Measurements from ENCODE around the gene SCIN.

Gene SCIN

GRCh38 chr7:12706900-12707536 lies 136.5 kb downstream of the SCIN start:
- Histone ChIP-seq H3K4me2 (ENCODE audit: low read length) (no peak overlapping the region), H2AFZ (no peak overlapping the region), H3K27ac (no peak overlapping the region), H3K79me2 (no peaks in the 10 kb centered on the region), H3K27me3 (ENCODE audit: control insufficient read depth, insufficient read depth, low read length) (no peaks in the 10 kb centered on the region), H3K9me3 (ENCODE audit: control insufficient read depth, low read length) (no peaks in the 10 kb centered on the region), H3K9ac (no peak overlapping the region), H3K36me3 (ENCODE audit: control insufficient read depth, insufficient read depth, low read length) (no peaks in the 10 kb centered on the region), H3K4me1 (no peaks in the 10 kb centered on the region), H3K4me3 (ENCODE audit: low read depth, low read length) (no peak overlapping the region)
- no peak for TF ChIP-seq CTCF (IDR thresholded peaks at IDR 0.05)

- H3K36me3 ChIP-seq (ENCODE audit: control insufficient read depth, insufficient read depth, low read length), result no peaks in the 10 kb centered on the region
- H3K9me3 ChIP-seq (ENCODE audit: control insufficient read depth, low read length), result no peaks in the 10 kb centered on the region
- H3K4me3 ChIP-seq (ENCODE audit: low read depth, low read length), result no peak overlapping the region
- H3K79me2 ChIP-seq, result no peaks in the 10 kb centered on the region
- no peak overlapping the region for H3K27ac ChIP-seq
- no peak for TF ChIP-seq CTCF (IDR thresholded peaks at IDR 0.05)
- H3K9ac ChIP-seq, result no peak overlapping the region
- H2AFZ ChIP-seq, result no peak overlapping the region
- H3K27me3 ChIP-seq (ENCODE audit: control insufficient read depth, insufficient read depth, low read length), result no peaks in the 10 kb centered on the region
- no peaks in the 10 kb centered on the region for H3K4me1 ChIP-seq
- H3K4me2 ChIP-seq (ENCODE audit: low read length), result no peak overlapping the region
Observed at GRCh38 chr7:12708314-12708713, 137.8 kb downstream of the SCIN start.
